Panc1 (cell line): Measurements from ENCODE around the gene ARHGEF10L.

ENCODE experiments used
- POLR2AphosphoS5 ChIP-seq: IDR thresholded peaks from 2 replicates; pipeline ENCODE4 v1.6.1; 2012; ENCODE audit warnings: mild to moderate bottlenecking, low read depth, low read length, moderate library complexity
- SIN3A ChIP-seq: IDR thresholded peaks from 2 replicates; pipeline ENCODE4 v1.6.1; 2012; ENCODE audit warnings: low read depth, mild to moderate bottlenecking, low read length, moderate library complexity, borderline replicate concordance; ENCODE audit not compliant: insufficient read depth
- TF ChIP-seq, protein P1 (sequence below): fragments of 450-650 bp; IDR thresholded peaks from 2 replicates; pipeline ENCODE4 v1.5.1; 2017; ENCODE audit warnings: mild to moderate bottlenecking

DNA sequence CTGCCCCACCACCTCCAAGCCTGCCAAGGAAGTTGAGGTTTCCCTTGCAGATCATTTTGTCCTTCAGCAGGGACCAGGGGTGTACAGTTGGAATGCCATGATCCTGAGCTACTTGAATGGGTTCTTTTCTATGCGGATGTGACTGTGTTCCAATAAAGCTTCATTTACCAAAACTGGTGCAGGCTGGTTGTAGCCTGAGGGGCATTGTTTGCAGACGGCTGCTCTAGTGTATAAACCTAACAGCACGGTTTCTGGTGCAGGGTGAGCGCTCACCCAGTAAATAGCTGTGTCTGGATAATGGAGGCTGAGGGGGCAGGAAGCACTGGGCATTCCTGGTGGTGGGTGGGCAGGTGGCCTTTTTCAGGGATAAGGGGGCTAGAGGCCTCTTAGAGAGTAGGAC lies 142.9 kb downstream of the ARHGEF10L start:
- TF ChIP-seq, protein P1, sequence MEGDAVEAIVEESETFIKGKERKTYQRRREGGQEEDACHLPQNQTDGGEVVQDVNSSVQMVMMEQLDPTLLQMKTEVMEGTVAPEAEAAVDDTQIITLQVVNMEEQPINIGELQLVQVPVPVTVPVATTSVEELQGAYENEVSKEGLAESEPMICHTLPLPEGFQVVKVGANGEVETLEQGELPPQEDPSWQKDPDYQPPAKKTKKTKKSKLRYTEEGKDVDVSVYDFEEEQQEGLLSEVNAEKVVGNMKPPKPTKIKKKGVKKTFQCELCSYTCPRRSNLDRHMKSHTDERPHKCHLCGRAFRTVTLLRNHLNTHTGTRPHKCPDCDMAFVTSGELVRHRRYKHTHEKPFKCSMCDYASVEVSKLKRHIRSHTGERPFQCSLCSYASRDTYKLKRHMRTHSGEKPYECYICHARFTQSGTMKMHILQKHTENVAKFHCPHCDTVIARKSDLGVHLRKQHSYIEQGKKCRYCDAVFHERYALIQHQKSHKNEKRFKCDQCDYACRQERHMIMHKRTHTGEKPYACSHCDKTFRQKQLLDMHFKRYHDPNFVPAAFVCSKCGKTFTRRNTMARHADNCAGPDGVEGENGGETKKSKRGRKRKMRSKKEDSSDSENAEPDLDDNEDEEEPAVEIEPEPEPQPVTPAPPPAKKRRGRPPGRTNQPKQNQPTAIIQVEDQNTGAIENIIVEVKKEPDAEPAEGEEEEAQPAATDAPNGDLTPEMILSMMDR, result no peak
- TF ChIP-seq POLR2AphosphoS5 (no peak), SIN3A (no peak)
